ENCODE measurements around the gene SLC39A11. TPM values are rescaled to one million over a fixed set of nuclear protein-coding genes. Genes with fewer than 3 reads are reported as not detected.

Gene SLC39A11
- total RNA-seq, 1 donor from 2014 or later, result 4.9 TPM

- no peaks in the 10 kb centered on the region for H3K36me3 ChIP-seq
- intact Hi-C loops (cut with DNase I), result no loop called here
- DNase-seq (ENCODE audit: low spot score in 2 of 2), result no peak
- no peak for TF ChIP-seq CTCF (IDR thresholded peaks at IDR 0.05)
- no peaks in the 10 kb centered on the region for H3K9me3 ChIP-seq
- no peaks in the 10 kb centered on the region for H3K4me1 ChIP-seq
- no peak overlapping the region for H3K27ac ChIP-seq
- H3K4me3 ChIP-seq, result no peak overlapping the region
- no peaks in the 10 kb centered on the region for H3K27me3 ChIP-seq
These were observed 408.0 kb downstream of the SLC39A11 start for GRCh38 chr17:72684405-72685020.

- DNase-seq (ENCODE audit: low spot score in 2 of 2), result no peak
- no peaks in the 10 kb centered on the region for H3K27me3 ChIP-seq
- no peaks in the 10 kb centered on the region for H3K36me3 ChIP-seq
- no peaks in the 10 kb centered on the region for H3K4me1 ChIP-seq
- H3K9me3 ChIP-seq, result no peaks in the 10 kb centered on the region
- H3K4me3 ChIP-seq, result no peak overlapping the region
- no peak for TF ChIP-seq CTCF (IDR thresholded peaks at IDR 0.05)
- intact Hi-C loops (cut with DNase I), result no loop called here
- H3K27ac ChIP-seq, result no peak overlapping the region
These were observed 408.7 kb downstream of the SLC39A11 start for GRCh38 chr17:72683506-72684404.

- H3K27ac ChIP-seq, result no peak overlapping the region
- H3K36me3 ChIP-seq, result no peaks in the 10 kb centered on the region
- H3K4me1 ChIP-seq, result no peaks in the 10 kb centered on the region
- no peaks in the 10 kb centered on the region for H3K27me3 ChIP-seq
- no peak for DNase-seq (ENCODE audit: low spot score in 2 of 2)
- intact Hi-C loops (cut with DNase I), result no loop called here
- TF ChIP-seq CTCF (IDR thresholded peaks at IDR 0.05), result no peak
- no peaks in the 10 kb centered on the region for H3K9me3 ChIP-seq
- no peak overlapping the region for H3K4me3 ChIP-seq
These were observed 409.9 kb downstream of the SLC39A11 start for GRCh38 chr17:72682605-72683004.

- no peak for TF ChIP-seq CTCF (IDR thresholded peaks at IDR 0.05)
- intact Hi-C loops (cut with DNase I), result no loop called here
- Histone ChIP-seq H3K4me1 (no peaks in the 10 kb centered on the region), H3K27me3 (no peaks in the 10 kb centered on the region), H3K36me3 (no peaks in the 10 kb centered on the region), H3K4me3 (no peak overlapping the region), H3K9me3 (no peaks in the 10 kb centered on the region), H3K27ac (no peak overlapping the region)
- no peak for DNase-seq (ENCODE audit: low spot score in 2 of 2)
These were observed 410.6 kb downstream of the SLC39A11 start for GRCh38 chr17:72681844-72682243.

- no peak for TF ChIP-seq CTCF (IDR thresholded peaks at IDR 0.05)
- Histone ChIP-seq H3K9me3 (no peaks in the 10 kb centered on the region), H3K27me3 (no peaks in the 10 kb centered on the region), H3K27ac (no peak overlapping the region), H3K4me3 (no peak overlapping the region), H3K36me3 (no peaks in the 10 kb centered on the region), H3K4me1 (no peaks in the 10 kb centered on the region)
- intact Hi-C loops (cut with DNase I), result no loop called here
- DNase-seq (ENCODE audit: low spot score in 2 of 2), result no peak
These were observed 414.6 kb downstream of the SLC39A11 start for GRCh38 chr17:72677714-72678390.
